Parathyroid adenoma (tissue), 2 donors: ENCODE results near the gene CPHXL.

Experiments used
- H2AFZ ChIP-seq: fragments of 300-600 bp; sonication (generic); one replicate; pipeline ENCODE4 v1.7.0; 2017; ENCODE audit warnings: antibody characterized with exemption, mild to moderate bottlenecking
- H3K27ac ChIP-seq: fragments of 300-600 bp; sonication (generic); one replicate; pipeline ENCODE4 v1.7.0; 2017
- H3K27me3 ChIP-seq: fragments of 300-600 bp; sonication (generic); one replicate; pipeline ENCODE4 v1.7.0; 2017; ENCODE audit warnings: low read length; ENCODE audit not compliant: control insufficient read depth, insufficient read depth
- H3K36me3 ChIP-seq: fragments of 300-600 bp; sonication (generic); one replicate; pipeline ENCODE4 v1.7.0; 2017; ENCODE audit warnings: low read length; ENCODE audit not compliant: control insufficient read depth, insufficient read depth
- H3K4me1 ChIP-seq: fragments of 300-600 bp; sonication (generic); one replicate; pipeline ENCODE4 v1.7.0; 2017; ENCODE audit warnings: control low read depth
- H3K4me2 ChIP-seq: fragments of 300-600 bp; sonication (generic); one replicate; pipeline ENCODE4 v1.7.0; 2017; ENCODE audit warnings: low read length
- H3K4me3 ChIP-seq: fragments of 300-600 bp; sonication (generic); one replicate; pipeline ENCODE4 v1.7.0; 2017; ENCODE audit warnings: low read depth, low read length
- H3K79me2 ChIP-seq: fragments of 300-600 bp; sonication (generic); one replicate; pipeline ENCODE4 v1.7.0; 2017; ENCODE audit warnings: control low read depth
- H3K9ac ChIP-seq: fragments of 300-600 bp; sonication (generic); one replicate; pipeline ENCODE4 v1.7.0; 2017; ENCODE audit warnings: mild to moderate bottlenecking
- H3K9me3 ChIP-seq: fragments of 300-600 bp; sonication (generic); one replicate; pipeline ENCODE4 v1.7.0; 2017; ENCODE audit warnings: low read length; ENCODE audit not compliant: control insufficient read depth
- CTCF ChIP-seq: fragments of 300-600 bp; sonication (generic); IDR thresholded peaks from one replicate; pipeline ENCODE4 v1.7.0; 2017; ENCODE audit warnings: antibody characterized with exemption, mild to moderate bottlenecking
- donor health status: primary hyperparathyroidism.

The CPHXL gene

GRCh38 chr16:75667503-75667902, 58.8 kb downstream of the CPHXL start:
- no peaks in the 10 kb centered on the region for H3K9me3 ChIP-seq
- H3K4me3 ChIP-seq = no peak overlapping the region
- no peak overlapping the region for H2AFZ ChIP-seq
- no peak overlapping the region for H3K9ac ChIP-seq
- H3K79me2 ChIP-seq = no peaks in the 10 kb centered on the region
- no peaks in the 10 kb centered on the region for H3K27me3 ChIP-seq
- no peak overlapping the region for H3K4me2 ChIP-seq
- no peaks in the 10 kb centered on the region for H3K36me3 ChIP-seq
- no peak for TF ChIP-seq CTCF
- H3K4me1 ChIP-seq = no peaks in the 10 kb centered on the region
- no peak overlapping the region for H3K27ac ChIP-seq
